ENCODE measurements around the gene SEMA4A.

SEMA4A gene

DNA sequence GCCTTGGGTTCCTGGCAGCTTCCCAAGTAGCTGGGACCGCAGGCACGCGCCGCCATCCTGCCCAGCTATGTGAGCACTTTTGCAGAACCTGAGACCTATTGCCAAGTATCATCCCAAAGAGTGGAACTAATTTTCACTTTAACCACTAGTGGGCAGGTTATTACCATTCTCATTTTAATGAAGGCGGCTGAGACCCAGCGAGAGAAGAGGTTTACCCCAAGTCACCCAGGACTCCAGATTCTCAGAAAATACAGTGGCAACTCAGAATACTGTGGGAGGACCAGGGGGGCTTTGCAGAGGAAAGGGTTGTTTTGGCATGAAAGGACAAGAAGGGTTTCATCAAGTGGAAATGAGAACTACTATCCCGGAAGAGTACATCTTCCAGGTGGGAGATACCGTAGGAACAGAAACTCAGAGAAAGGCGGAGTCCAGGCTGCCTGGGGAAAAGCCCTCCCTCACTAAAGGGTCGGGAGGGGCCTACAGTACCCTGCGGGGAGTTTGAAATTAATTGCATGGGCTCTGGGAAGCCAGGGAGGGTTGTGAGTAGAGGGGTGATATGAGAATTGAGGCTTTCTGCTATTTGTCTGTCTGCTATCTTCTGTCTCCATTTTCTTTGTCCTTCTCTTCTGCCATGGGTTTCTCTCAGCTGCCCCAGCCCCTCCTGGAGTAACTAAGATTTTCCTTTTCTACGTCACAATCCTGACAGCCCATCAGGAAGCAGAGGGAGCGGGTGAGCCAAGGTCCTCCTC lies 7.2 kb upstream of the SEMA4A start:
- H2BK120ac ChIP-seq (ENCODE audit: low read depth, low read length) = no peak overlapping the region
- no peak overlapping the region for H3K14ac ChIP-seq (ENCODE audit: low read length)
- H2AFZ ChIP-seq (ENCODE audit: low read length) = peak overlapping the region; percentile 63
- peaks cover 28 to 30% of the 10 kb centered on the region in 2 donors for H3K4me1 ChIP-seq (ENCODE audit: control insufficient read depth in 2 of 2, insufficient read depth in 1 of 2, low read depth in 1 of 2, low read length in 2 of 2)
- peak overlapping the region; percentile 33 for H2BK12ac ChIP-seq (ENCODE audit: low read length)
- H4K8ac ChIP-seq (ENCODE audit: low read depth, low read length) = no peak overlapping the region
- H3K18ac ChIP-seq (ENCODE audit: low read length) = peak overlapping the region; percentile 93
- peak overlapping the region; percentile 72 for H2AK5ac ChIP-seq (ENCODE audit: low read depth, low read length)
- peak overlapping the region; percentile 57 for H3K9ac ChIP-seq (ENCODE audit: low read depth, low read length, poor library complexity)
- H3K4me2 ChIP-seq (ENCODE audit: insufficient read depth, low read length, poor library complexity, severe bottlenecking) = peak overlapping the region; percentile 15
- no peaks in the 10 kb centered on the region for H3K79me1 ChIP-seq (ENCODE audit: low read depth, low read length)
- no CpG with 5 or more reads among the region's 13 CpGs for WGBS, 2 donors (ENCODE audit: extremely low coverage in 2 of 2, insufficient read length in 2 of 2, insufficient replicate concordance in 1 of 2)
- no peak overlapping the region for H4K91ac ChIP-seq (ENCODE audit: low read depth, low read length, poor library complexity)
- no peaks in the 10 kb centered on the region for H3K27me3 ChIP-seq (ENCODE audit: control insufficient read depth in 3 of 3, insufficient read depth in 3 of 3, low read depth in 1 of 3, low read length in 3 of 3)
- peak overlapping the region; percentile 45 for H2BK5ac ChIP-seq (ENCODE audit: low read length)
- no peak overlapping the region for H3K4me3 ChIP-seq (ENCODE audit: low read length in 2 of 2)
- H2BK15ac ChIP-seq (ENCODE audit: low read length) = peak overlapping the region; percentile 62
- no peak overlapping the region for H3K23ac ChIP-seq (ENCODE audit: low read depth, low read length, poor library complexity)
- no peak overlapping the region for H3K27ac ChIP-seq (replicated peaks; ENCODE audit: low read length)
- DNase-seq (ENCODE audit: low spot score) = peak; percentile 57
- H3K4ac ChIP-seq (ENCODE audit: low read length) = no peak overlapping the region
- no peaks in the 10 kb centered on the region for H3K36me3 ChIP-seq (replicated peaks in 1 of 2; ENCODE audit: control insufficient read depth in 2 of 2, insufficient read depth in 2 of 2, low read length in 2 of 2)
- no peaks in the 10 kb centered on the region for H3K9me3 ChIP-seq (replicated peaks in 1 of 2; ENCODE audit: control insufficient read depth in 2 of 2, insufficient read depth in 1 of 2, low read depth in 1 of 2, low read length in 2 of 2)

DNA sequence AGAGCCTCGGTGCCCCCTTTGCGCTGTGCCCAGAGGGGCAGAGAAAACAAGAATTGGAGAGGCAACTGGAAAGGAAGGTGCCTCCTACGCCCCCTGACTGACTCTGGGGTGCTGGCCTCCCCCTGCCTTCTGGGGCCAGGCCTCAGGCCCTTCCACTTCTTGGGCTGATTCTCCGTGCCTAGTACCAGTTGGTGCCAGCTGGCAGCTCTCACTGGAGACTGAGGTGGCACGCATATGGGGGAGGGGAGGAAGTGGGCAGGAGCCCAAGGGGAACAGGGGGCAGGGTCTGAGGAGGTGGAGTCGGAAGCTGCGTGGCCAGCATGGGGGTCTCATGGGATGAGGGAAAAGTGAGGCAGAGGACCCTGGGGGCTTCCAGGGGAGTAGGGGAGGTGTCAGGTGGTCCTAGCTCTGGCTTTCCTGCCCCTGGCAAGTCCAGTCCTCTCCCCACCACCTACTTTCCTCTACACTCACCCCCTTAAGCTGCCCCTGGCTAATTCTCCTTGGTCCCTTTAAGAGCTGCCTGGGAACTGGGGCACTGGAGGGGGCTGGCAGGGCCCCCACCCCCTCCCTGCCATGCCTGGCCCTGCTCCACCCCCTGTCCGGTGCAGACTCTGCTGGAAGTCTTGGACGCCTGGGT lies 6.5 kb upstream of the SEMA4A start:
- Histone ChIP-seq H3K4me3 (ENCODE audit: low read length in 2 of 2) (no peak overlapping the region), H3K9me3 (replicated peaks in 1 of 2; ENCODE audit: control insufficient read depth in 2 of 2, insufficient read depth in 1 of 2, low read depth in 1 of 2, low read length in 2 of 2) (no peaks in the 10 kb centered on the region), H2BK15ac (ENCODE audit: low read length) (peak overlapping the region; percentile 62), H3K27me3 (ENCODE audit: control insufficient read depth in 3 of 3, insufficient read depth in 3 of 3, low read depth in 1 of 3, low read length in 3 of 3) (no peaks in the 10 kb centered on the region), H4K91ac (ENCODE audit: low read depth, low read length, poor library complexity) (no peak overlapping the region), H3K36me3 (replicated peaks in 1 of 2; ENCODE audit: control insufficient read depth in 2 of 2, insufficient read depth in 2 of 2, low read length in 2 of 2) (no peaks in the 10 kb centered on the region), H2BK5ac (ENCODE audit: low read length) (peak overlapping the region; percentile 45), H2BK120ac (ENCODE audit: low read depth, low read length) (no peak overlapping the region), H3K9ac (ENCODE audit: low read depth, low read length, poor library complexity) (peak overlapping the region; percentile 57), H2BK12ac (ENCODE audit: low read length) (peak overlapping the region; percentile 33), H3K23ac (ENCODE audit: low read depth, low read length, poor library complexity) (peak overlapping the region; percentile 35), H3K4me2 (ENCODE audit: insufficient read depth, low read length, poor library complexity, severe bottlenecking) (peak overlapping the region; percentile 15), H3K79me1 (ENCODE audit: low read depth, low read length) (no peaks in the 10 kb centered on the region), H3K14ac (ENCODE audit: low read length) (no peak overlapping the region), H3K27ac (replicated peaks; ENCODE audit: low read length) (no peak overlapping the region), H3K4ac (ENCODE audit: low read length) (no peak overlapping the region), H4K8ac (ENCODE audit: low read depth, low read length) (no peak overlapping the region), H3K18ac (ENCODE audit: low read length) (peak overlapping the region; percentile 93), H3K4me1 (ENCODE audit: control insufficient read depth in 2 of 2, insufficient read depth in 1 of 2, low read depth in 1 of 2, low read length in 2 of 2) (peaks cover 30% of the 10 kb centered on the region in 2 donors), H2AFZ (ENCODE audit: low read length) (peak overlapping the region; percentile 63), H2AK5ac (ENCODE audit: low read depth, low read length) (peak overlapping the region; percentile 72)
- WGBS, 2 donors (ENCODE audit: extremely low coverage in 2 of 2, insufficient read length in 2 of 2, insufficient replicate concordance in 1 of 2) = no CpG with 5 or more reads among the region's 9 CpGs
- no peak for DNase-seq (ENCODE audit: low spot score)

DNA sequence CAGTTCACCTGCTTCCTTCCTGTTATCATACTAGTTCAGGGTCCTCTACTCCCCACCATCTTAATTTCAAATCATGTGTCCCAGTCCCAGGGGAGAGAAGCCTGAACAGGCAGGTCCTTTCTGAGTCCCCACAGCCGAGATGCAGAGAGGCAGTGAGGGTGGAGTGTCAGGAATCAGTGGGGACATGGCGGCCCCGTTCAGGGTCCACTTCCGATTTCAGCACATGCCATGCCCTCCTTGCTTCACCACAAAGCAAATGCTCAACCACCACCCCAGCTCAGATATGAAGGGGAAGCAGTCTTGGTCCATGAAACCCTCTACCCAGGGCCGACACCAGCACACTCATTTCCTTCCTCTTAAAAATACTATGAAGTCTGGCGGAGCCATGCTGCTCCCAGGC lies 5.2 kb upstream of the SEMA4A start:
- H3K14ac ChIP-seq (ENCODE audit: low read length) = no peak overlapping the region
- H3K4me3 ChIP-seq (ENCODE audit: low read length in 2 of 2) = no peak overlapping the region
- no peaks in the 10 kb centered on the region for H3K79me1 ChIP-seq (ENCODE audit: low read depth, low read length)
- no peaks in the 10 kb centered on the region for H3K36me3 ChIP-seq (replicated peaks in 1 of 2; ENCODE audit: control insufficient read depth in 2 of 2, insufficient read depth in 2 of 2, low read length in 2 of 2)
- no peak overlapping the region for H3K9ac ChIP-seq (ENCODE audit: low read depth, low read length, poor library complexity)
- H2AK5ac ChIP-seq (ENCODE audit: low read depth, low read length) = no peak overlapping the region
- H3K4me1 ChIP-seq (ENCODE audit: control insufficient read depth in 2 of 2, insufficient read depth in 1 of 2, low read depth in 1 of 2, low read length in 2 of 2) = peaks cover 30 to 36% of the 10 kb centered on the region in 2 donors
- H3K9me3 ChIP-seq (replicated peaks in 1 of 2; ENCODE audit: control insufficient read depth in 2 of 2, insufficient read depth in 1 of 2, low read depth in 1 of 2, low read length in 2 of 2) = no peaks in the 10 kb centered on the region
- no peak overlapping the region for H3K4me2 ChIP-seq (ENCODE audit: insufficient read depth, low read length, poor library complexity, severe bottlenecking)
- H2AFZ ChIP-seq (ENCODE audit: low read length) = no peak overlapping the region
- H3K27ac ChIP-seq (replicated peaks; ENCODE audit: low read length) = no peak overlapping the region
- no peak overlapping the region for H4K8ac ChIP-seq (ENCODE audit: low read depth, low read length)
- no peak overlapping the region for H3K18ac ChIP-seq (ENCODE audit: low read length)
- H2BK12ac ChIP-seq (ENCODE audit: low read length) = no peak overlapping the region
- H3K4ac ChIP-seq (ENCODE audit: low read length) = no peak overlapping the region
- no peak overlapping the region for H2BK5ac ChIP-seq (ENCODE audit: low read length)
- WGBS, 2 donors (ENCODE audit: extremely low coverage in 2 of 2, insufficient read length in 2 of 2, insufficient replicate concordance in 1 of 2) = no CpG with 5 or more reads among the region's 6 CpGs
- no peak overlapping the region for H2BK120ac ChIP-seq (ENCODE audit: low read depth, low read length)
- H3K23ac ChIP-seq (ENCODE audit: low read depth, low read length, poor library complexity) = no peak overlapping the region
- no peaks in the 10 kb centered on the region for H3K27me3 ChIP-seq (ENCODE audit: control insufficient read depth in 3 of 3, insufficient read depth in 3 of 3, low read depth in 1 of 3, low read length in 3 of 3)
- H4K91ac ChIP-seq (ENCODE audit: low read depth, low read length, poor library complexity) = no peak overlapping the region
- no peak overlapping the region for H2BK15ac ChIP-seq (ENCODE audit: low read length)
- DNase-seq (ENCODE audit: low spot score) = no peak
